GM10266 (cell line): ENCODE measurements around the gene COL1A1.
A peak's percentile ranks its signal among the peaks of the same experiment; 100 is the strongest.

Source experiments
- DNase-seq: peaks from one replicate; pipeline ENCODE4 v3.0.0; 2012; ENCODE audit errors: extremely low spot score
- CTCF ChIP-seq: IDR thresholded peaks from 2 replicates; pipeline ENCODE4 v1.5.1; 2012; ENCODE audit warnings: mild to moderate bottlenecking, low read depth; ENCODE audit not compliant: control insufficient read depth, insufficient read depth; ENCODE audit errors: missing control alignments

COL1A1 gene

GRCh38 chr17:50141745-50142110, 59.7 kb downstream of the COL1A1 start:
- no peak for TF ChIP-seq CTCF
- no peak for DNase-seq

GRCh38 chr17:50141026-50141744, 60.2 kb downstream of the COL1A1 start:
- DNase-seq = no peak
- TF ChIP-seq CTCF = no peak

- TF ChIP-seq CTCF = peak; percentile 93
- peak; percentile 90 for DNase-seq
Measured at GRCh38 chr17:50139950-50140885, 61.2 kb downstream of the COL1A1 start.

- TF ChIP-seq CTCF = no peak
- no peak for DNase-seq
Measured at GRCh38 chr17:50139185-50139783, 62.1 kb downstream of the COL1A1 start.

- TF ChIP-seq CTCF = no peak
- DNase-seq = no peak
Measured at GRCh38 chr17:50137042-50137441, 64.4 kb downstream of the COL1A1 start.

- no peak for TF ChIP-seq CTCF
- no peak for DNase-seq
Measured at GRCh38 chr17:50136096-50136687, 65.2 kb downstream of the COL1A1 start.
